Thymus (tissue), 11 donors: ENCODE data around the gene EBF3. TPM values are rescaled to one million over a fixed set of nuclear protein-coding genes. Genes with fewer than 3 reads are reported as not detected.
"Not testable (repeated sequence)": the region's sequence is repeated elsewhere in the genome, so short reads cannot be mapped to it uniquely, and the experiment has no call there.

ENCODE experiments used
- DNase-seq, 9 donors: peaks; one replicate each; pipeline ENCODE4 v3.0.0-alpha.2; 2013; ENCODE audit warnings: low spot score in 9 of 9, low read depth in 6 of 9, missing footprints in 1 of 9
- H3K27ac ChIP-seq, 2 donors: one replicate each; pipeline ENCODE4 v1.5.1; 2013; ENCODE audit warnings: control low read depth in 1 of 2, low read depth in 1 of 2, low read length in 1 of 2, mild to moderate bottlenecking in 1 of 2, moderate library complexity in 1 of 2
- H3K27me3 ChIP-seq, 2 donors: one replicate each; pipeline ENCODE4 v1.5.1; 2013; ENCODE audit warnings: low read length in 1 of 2; ENCODE audit not compliant: control insufficient read depth in 2 of 2, insufficient read depth in 1 of 2
- H3K36me3 ChIP-seq, 2 donors: one replicate each; pipeline ENCODE4 v1.5.1; 2013; ENCODE audit warnings: low read length in 1 of 2, mild to moderate bottlenecking in 1 of 2, moderate library complexity in 1 of 2; ENCODE audit not compliant: control insufficient read depth in 2 of 2, insufficient read depth in 2 of 2
- H3K4me1 ChIP-seq, 2 donors: one replicate each; pipeline ENCODE4 v1.5.1; 2013; ENCODE audit warnings: low read length in 2 of 2; ENCODE audit not compliant: control insufficient read depth in 2 of 2, insufficient read depth in 2 of 2
- H3K4me3 ChIP-seq, 2 donors: one replicate each; pipeline ENCODE4 v1.5.1; 2013; ENCODE audit warnings: low read length in 2 of 2, control low read depth in 1 of 2, mild to moderate bottlenecking in 1 of 2
- H3K9me3 ChIP-seq, 2 donors: one replicate each; pipeline ENCODE4 v1.5.1; 2013; ENCODE audit warnings: low read length in 1 of 2, mild to moderate bottlenecking in 1 of 2; ENCODE audit not compliant: control insufficient read depth in 2 of 2, insufficient read depth in 1 of 2
- WGBS: extraction: QIAGEN DNeasy Blood & Tissue Kit; methylation state at CpG from one replicate; pipeline ENCODE4 v1.1.7; 2013; 5-methylcytosine and 5-hydroxymethylcytosine counted together
- polyA plus RNA-seq: library from polyadenylated mRNA; stranded (reverse); fragments of 200-250 nt; gene quantifications from one replicate; pipeline ENCODE4 v1.2.3, GENCODE V29; 2013
- total RNA-seq: library from RNA; stranded (reverse); fragments of 120-200 nt; gene quantifications from one replicate; pipeline ENCODE4 v1.2.4, GENCODE V29; 2013
- donor health status: healthy.

Gene EBF3
- total and polyA plus RNA-seq, 2 donors, result 1.5 to 1.9 TPM

- no peak overlapping the region for H3K27ac ChIP-seq
- no peaks in the 10 kb centered on the region for H3K27me3 ChIP-seq
- no peak for DNase-seq
- H3K4me3 ChIP-seq, result no peak overlapping the region
- H3K36me3 ChIP-seq, result no peaks in the 10 kb centered on the region
- H3K9me3 ChIP-seq, result no peaks in the 10 kb centered on the region
- H3K4me1 ChIP-seq, result no peaks in the 10 kb centered on the region
- 83% methylated on average over 29 of the region's 29 CpGs for WGBS
Observed at GRCh38 chr10:129926066-129927055, 37.7 kb downstream of the EBF3 start.

DNA sequence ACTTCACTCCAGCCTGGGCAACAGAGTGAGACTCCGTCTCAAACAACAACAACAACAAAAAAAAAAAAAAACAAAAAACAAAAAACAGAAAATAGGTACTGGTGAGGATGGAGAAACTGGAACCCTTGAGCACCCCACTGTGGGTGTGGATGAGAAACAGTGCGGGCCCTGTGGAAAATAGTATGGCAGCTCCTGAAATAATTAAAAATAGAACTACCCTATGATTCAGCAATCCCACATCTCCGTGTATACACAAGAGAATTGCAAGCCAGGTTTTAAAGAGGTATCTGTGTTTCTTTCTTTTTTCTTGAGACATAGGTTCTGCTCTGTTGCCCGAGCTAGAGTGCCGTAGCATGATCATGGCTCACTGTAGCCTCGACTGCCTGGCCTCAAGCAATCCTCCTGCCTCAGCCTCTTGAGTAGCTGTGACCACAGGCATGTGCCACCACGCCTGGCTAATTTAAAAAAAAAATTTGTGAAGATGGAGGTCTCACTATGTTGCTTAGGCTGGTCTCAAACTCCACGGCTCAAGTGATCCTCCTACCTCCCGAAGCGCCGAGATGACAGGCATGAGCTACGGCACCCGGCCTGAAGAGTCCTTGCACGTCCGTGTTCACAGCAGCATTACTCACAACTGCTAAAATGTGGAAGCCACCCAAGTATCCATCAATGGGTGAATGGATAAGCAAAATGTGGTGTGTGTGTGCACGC is 39.5 kb downstream of the EBF3 start:
- WGBS, result 94% methylated on average over 16 of the region's 16 CpGs
- Histone ChIP-seq H3K4me3 (no peak overlapping the region), H3K27me3 (no peaks in the 10 kb centered on the region), H3K9me3 (no peaks in the 10 kb centered on the region), H3K36me3 (no peaks in the 10 kb centered on the region), H3K27ac (no peak overlapping the region), H3K4me1 (no peaks in the 10 kb centered on the region)
- no peak for DNase-seq

DNA sequence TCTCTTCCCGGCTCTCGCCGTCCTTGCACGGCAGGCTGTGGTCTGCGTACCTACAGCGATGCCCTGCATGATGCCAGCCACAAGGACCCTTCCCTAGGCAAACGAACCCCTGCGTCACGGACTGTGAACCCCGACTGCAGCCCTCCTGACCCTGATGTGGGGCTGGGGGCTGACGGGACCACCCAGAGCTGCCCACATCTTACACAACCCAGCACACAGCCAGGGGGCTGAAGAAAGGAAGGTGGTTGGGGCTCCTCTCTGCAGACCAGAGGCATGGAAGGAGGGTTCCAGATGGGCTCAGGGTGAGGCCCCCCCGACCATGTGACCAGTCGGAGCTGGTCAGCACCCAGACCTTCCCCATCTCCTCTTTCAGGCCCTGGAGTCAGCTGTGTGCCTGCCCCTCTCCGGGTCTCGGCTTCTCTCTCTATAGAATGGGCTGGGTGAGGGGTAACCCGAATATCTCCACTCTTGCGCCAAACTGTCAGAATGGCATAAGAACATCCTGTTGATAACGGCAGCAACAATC is 41.4 kb downstream of the EBF3 start:
- no peak overlapping the region for H3K27ac ChIP-seq
- 95% methylated on average over 18 of the region's 18 CpGs for WGBS
- no peaks in the 10 kb centered on the region for H3K9me3 ChIP-seq
- no peaks in the 10 kb centered on the region for H3K27me3 ChIP-seq
- DNase-seq, result no peak
- H3K36me3 ChIP-seq, result no peaks in the 10 kb centered on the region
- no peak overlapping the region for H3K4me3 ChIP-seq
- H3K4me1 ChIP-seq, result no peaks in the 10 kb centered on the region

DNA sequence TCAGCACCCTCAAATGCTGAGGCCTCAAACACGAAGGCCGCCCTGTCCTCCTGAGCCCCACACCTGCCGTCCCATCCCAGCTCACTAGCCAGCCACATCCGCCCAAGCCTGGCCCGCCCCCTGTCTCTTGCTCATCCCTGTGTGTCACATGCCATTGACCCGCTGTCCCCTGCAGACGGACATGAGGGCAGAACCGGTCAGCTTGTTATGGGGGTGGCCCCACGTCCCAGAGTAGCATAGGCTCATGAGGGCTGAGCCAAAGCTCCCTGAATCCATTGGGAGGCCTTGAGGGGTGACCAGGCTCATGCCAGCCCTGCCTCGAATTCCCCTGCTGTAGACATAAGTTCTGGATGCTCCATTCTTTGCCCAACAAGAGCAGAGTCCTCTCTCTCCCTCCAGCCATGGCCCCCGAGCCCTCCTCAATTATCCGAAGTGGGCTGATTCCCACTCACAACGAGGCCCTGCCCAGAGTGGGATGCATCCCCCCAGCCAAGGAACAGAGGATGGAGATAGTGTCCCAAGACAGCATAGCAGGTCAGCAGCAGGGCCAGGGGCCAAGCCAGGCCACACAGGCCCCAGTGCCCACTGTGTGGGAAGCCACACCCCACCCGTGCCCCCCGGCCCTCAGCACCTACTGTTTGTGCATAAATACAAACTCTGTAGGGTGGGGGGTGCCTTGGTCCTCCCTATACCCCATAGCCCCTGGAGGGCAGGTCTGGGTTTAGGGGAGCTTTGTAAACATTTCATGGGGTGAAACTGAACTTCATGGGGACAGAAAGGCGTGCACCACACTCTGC is 42.1 kb downstream of the EBF3 start:
- no peaks in the 10 kb centered on the region for H3K27me3 ChIP-seq
- no peaks in the 10 kb centered on the region for H3K36me3 ChIP-seq
- no peak overlapping the region for H3K27ac ChIP-seq
- no peak for DNase-seq
- H3K4me3 ChIP-seq, result no peak overlapping the region
- WGBS, result 93% methylated on average over 16 of the region's 16 CpGs
- H3K4me1 ChIP-seq, result no peaks in the 10 kb centered on the region
- no peaks in the 10 kb centered on the region for H3K9me3 ChIP-seq

DNA sequence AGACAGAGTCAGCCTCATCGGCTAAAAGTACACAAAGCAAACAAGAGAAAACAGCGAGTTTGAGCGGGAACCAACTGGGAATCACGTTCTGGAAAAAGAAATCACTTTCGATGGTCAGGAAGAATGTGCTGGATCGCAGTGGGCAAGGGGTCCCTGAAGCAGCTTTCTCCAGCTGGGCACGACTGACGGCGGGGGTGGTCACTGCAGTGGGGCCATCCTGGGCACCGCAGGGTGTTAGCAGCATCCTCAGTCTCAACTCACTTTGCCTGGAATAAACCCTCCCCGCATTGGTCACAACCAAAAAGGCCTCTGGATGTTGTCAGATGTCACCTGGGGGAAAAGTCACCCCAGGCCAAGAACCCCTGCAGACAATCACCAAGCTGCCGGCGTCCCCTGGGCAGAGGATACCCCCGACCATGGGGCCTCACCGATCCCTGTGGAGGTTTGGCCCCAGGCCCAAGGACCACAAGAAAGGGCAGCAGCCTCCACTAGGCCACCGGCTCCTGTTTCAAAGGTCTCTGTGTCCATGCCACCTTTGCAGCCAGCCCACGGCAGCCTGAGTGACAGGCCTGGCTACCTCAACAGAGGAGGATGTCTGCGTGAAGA is 42.9 kb downstream of the EBF3 start:
- no peaks in the 10 kb centered on the region for H3K27me3 ChIP-seq
- H3K36me3 ChIP-seq, result no peaks in the 10 kb centered on the region
- no peak overlapping the region for H3K4me3 ChIP-seq
- no peaks in the 10 kb centered on the region for H3K9me3 ChIP-seq
- no peak overlapping the region for H3K27ac ChIP-seq
- no peak for DNase-seq
- WGBS, result 94% methylated on average over 18 of the region's 18 CpGs
- no peaks in the 10 kb centered on the region for H3K4me1 ChIP-seq

- H3K4me3 ChIP-seq, H3K27ac ChIP-seq, H3K4me1 ChIP-seq, H3K27me3 ChIP-seq, DNase-seq, H3K36me3 ChIP-seq, H3K9me3 ChIP-seq: not testable (repeated sequence)
- 96% methylated on average over 16 of the region's 18 CpGs for WGBS
Observed at GRCh38 chr10:129920187-129920586, 43.9 kb downstream of the EBF3 start.

- 93% methylated on average over 4 of the region's 4 CpGs for WGBS
- Histone ChIP-seq H3K27ac (no peak overlapping the region), H3K27me3 (no peaks in the 10 kb centered on the region), H3K4me1 (no peaks in the 10 kb centered on the region), H3K9me3 (no peaks in the 10 kb centered on the region), H3K4me3 (no peak overlapping the region), H3K36me3 (no peaks in the 10 kb centered on the region)
- DNase-seq, result no peak
Observed at GRCh38 chr10:129919358-129919757, 44.7 kb downstream of the EBF3 start.

- Histone ChIP-seq H3K27me3 (no peaks in the 10 kb centered on the region), H3K4me1 (no peaks in the 10 kb centered on the region), H3K4me3 (no peak overlapping the region), H3K9me3 (no peaks in the 10 kb centered on the region), H3K27ac (no peak overlapping the region), H3K36me3 (no peaks in the 10 kb centered on the region)
- WGBS, result 91% methylated on average over 8 of the region's 8 CpGs
- no peak for DNase-seq
Observed at GRCh38 chr10:129918836-129919235, 45.2 kb downstream of the EBF3 start.
